Stomach (tissue), 9 donors: ENCODE measurements around the gene CAPN10. TPM values are rescaled to one million over a fixed set of nuclear protein-coding genes. Genes with fewer than 3 reads are reported as not detected.
A peak's percentile ranks its signal among the peaks of the same experiment; 100 is the strongest.

Experiments used
- DNase-seq, 2 donors: peaks; one replicate each; pipeline versions ENCODE4 v3.0.0 to v3.0.0-alpha.2; 2013 to 2019
- H3K27ac ChIP-seq, 5 donors: fragments of 200-600 bp in 4 of 5; sonication (generic) in 4 of 5; one replicate each; pipeline ENCODE4 v1.5.1; 2013 to 2019; ENCODE audit warnings: mild to moderate bottlenecking in 1 of 5, moderate library complexity in 1 of 5
- H3K27me3 ChIP-seq, 3 donors: fragments of 200-600 bp; sonication (generic); one replicate each; pipeline ENCODE4 v1.5.1; 2017 to 2019; ENCODE audit warnings: mixed run types in 1 of 3
- H3K36me3 ChIP-seq, 4 donors: fragments of 200-600 bp; sonication (generic); 1 replicate in 3 of 4; 2 replicates in 1 of 4; pipeline ENCODE4 v1.5.1; 2016 to 2019
- H3K4me1 ChIP-seq, 4 donors: fragments of 200-600 bp; sonication (generic); one replicate each; pipeline ENCODE4 v1.5.1; 2016 to 2019
- H3K4me3 ChIP-seq, 4 donors: fragments of 200-600 bp; sonication (generic) in 3 of 4; one replicate each; pipeline ENCODE4 v1.5.1; 2016 to 2019; ENCODE audit warnings: mild to moderate bottlenecking in 1 of 4
- H3K9me3 ChIP-seq, 4 donors: fragments of 200-600 bp; sonication (generic); one replicate each; pipeline ENCODE4 v1.5.1; 2016 to 2019
- EP300 ChIP-seq: sonication (generic); formaldehyde crosslinking; IDR thresholded peaks from one replicate; pipeline ENCODE4 v1.6.1; 2017; ENCODE audit warnings: antibody characterized with exemption
- POLR2A ChIP-seq, 4 donors: fragments of 450-650 bp; IDR thresholded peaks; one replicate each; pipeline ENCODE4 v1.6.1; 2016; ENCODE audit warnings: antibody characterized with exemption in 4 of 4, control low read depth in 2 of 4, mild to moderate bottlenecking in 1 of 4, moderate library complexity in 1 of 4
- POLR2AphosphoS5 ChIP-seq, 3 donors: sonication (generic); formaldehyde crosslinking; IDR thresholded peaks; one replicate each; pipeline ENCODE4 v1.6.1; 2016; ENCODE audit warnings: antibody characterized with exemption in 3 of 3
- WGBS, 5 donors: extraction: QIAGEN DNeasy Blood & Tissue Kit in 3 of 5; methylation state at CpG; one replicate each; pipeline versions ENCODE4 v1.1.5 to v1.1.7; 2013 to 2018; 5-methylcytosine and 5-hydroxymethylcytosine counted together
- intact Hi-C: fragments of 100-400 bp; cut with DNase I; formaldehyde crosslinking; loops from one replicate; pipeline ENCODE4 v1.15.1; 2023; ENCODE audit warnings: low total_unique reads
- polyA plus RNA-seq, 3 donors: library from polyadenylated mRNA; stranded (reverse); fragments of 200-250 nt; gene quantifications; one replicate each; pipeline ENCODE4 v1.2.3, GENCODE V29; 2013
- total RNA-seq, 5 donors: library from RNA; depleted of rRNA; stranded (reverse); fragments of >200 nt; gene quantifications; one replicate each; pipeline versions ENCODE4 v1.1.0 to v1.2.3, GENCODE V29; 2014 to 2016
- TF ChIP-seq, protein P1 (sequence below), 7 experiments: fragments of 450-650 bp in 4 of 7; fragments of 200-600 bp in 3 of 7; sonication (generic) in 3 of 7; IDR thresholded peaks; one replicate each; pipeline ENCODE4 v1.5.1; 2016 to 2019; ENCODE audit warnings: antibody characterized with exemption in 7 of 7, control low read depth in 2 of 7, mild to moderate bottlenecking in 1 of 7
- donor health status: healthy with polysubstance abuse.
- donor health status: Bipolar disorder and iron deficiency.
- donor health status: healthy.

The CAPN10 gene
- total and polyA plus RNA-seq, 8 donors = 17.7 to 197 (median 36.6) TPM

DNA sequence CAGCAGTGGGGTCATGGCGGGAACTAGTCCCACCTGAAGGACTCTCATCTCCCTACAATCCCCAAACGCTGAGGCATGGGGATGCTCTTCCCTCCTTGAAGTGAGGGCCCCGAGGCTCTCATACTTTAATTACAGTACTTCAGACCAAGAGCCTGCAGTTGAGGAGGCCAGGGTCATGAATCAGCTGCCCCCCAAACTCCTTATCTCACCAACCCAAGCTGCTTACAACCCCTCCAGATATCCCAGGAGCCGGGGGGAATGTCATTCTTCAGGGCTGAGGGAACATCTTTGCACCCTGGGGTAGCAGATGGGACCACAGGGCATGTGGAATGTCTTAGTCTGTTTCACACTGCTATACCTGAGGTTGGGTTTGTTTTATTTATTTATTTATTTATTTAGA lies 2.8 kb upstream of the CAPN10 start:
- DNase-seq = no peak
- Histone ChIP-seq H3K4me3 (no peak overlapping the region), H3K4me1 (peaks cover 51 to 68% (median 61%) of the 10 kb centered on the region in 4 donors), H3K27me3 (no peaks in the 10 kb centered on the region), H3K27ac (no peak overlapping the region), H3K9me3 (no peaks in the 10 kb centered on the region), H3K36me3 (peaks cover 0 to 14% (median 3%) of the 10 kb centered on the region in 4 donors)
- WGBS, 5 donors = 84 to 100% (median 88%) methylated on average over 4 of the region's 4 CpGs
- intact Hi-C loops = no loop called here
- no peak for TF ChIP-seq POLR2A (IDR thresholded peaks at IDR 0.05)
- no peak for TF ChIP-seq EP300
- TF ChIP-seq, protein P1, sequence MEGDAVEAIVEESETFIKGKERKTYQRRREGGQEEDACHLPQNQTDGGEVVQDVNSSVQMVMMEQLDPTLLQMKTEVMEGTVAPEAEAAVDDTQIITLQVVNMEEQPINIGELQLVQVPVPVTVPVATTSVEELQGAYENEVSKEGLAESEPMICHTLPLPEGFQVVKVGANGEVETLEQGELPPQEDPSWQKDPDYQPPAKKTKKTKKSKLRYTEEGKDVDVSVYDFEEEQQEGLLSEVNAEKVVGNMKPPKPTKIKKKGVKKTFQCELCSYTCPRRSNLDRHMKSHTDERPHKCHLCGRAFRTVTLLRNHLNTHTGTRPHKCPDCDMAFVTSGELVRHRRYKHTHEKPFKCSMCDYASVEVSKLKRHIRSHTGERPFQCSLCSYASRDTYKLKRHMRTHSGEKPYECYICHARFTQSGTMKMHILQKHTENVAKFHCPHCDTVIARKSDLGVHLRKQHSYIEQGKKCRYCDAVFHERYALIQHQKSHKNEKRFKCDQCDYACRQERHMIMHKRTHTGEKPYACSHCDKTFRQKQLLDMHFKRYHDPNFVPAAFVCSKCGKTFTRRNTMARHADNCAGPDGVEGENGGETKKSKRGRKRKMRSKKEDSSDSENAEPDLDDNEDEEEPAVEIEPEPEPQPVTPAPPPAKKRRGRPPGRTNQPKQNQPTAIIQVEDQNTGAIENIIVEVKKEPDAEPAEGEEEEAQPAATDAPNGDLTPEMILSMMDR (IDR thresholded peaks at IDR 0.05) = no peak
- no peak for TF ChIP-seq POLR2AphosphoS5 (IDR thresholded peaks at IDR 0.05)

DNA sequence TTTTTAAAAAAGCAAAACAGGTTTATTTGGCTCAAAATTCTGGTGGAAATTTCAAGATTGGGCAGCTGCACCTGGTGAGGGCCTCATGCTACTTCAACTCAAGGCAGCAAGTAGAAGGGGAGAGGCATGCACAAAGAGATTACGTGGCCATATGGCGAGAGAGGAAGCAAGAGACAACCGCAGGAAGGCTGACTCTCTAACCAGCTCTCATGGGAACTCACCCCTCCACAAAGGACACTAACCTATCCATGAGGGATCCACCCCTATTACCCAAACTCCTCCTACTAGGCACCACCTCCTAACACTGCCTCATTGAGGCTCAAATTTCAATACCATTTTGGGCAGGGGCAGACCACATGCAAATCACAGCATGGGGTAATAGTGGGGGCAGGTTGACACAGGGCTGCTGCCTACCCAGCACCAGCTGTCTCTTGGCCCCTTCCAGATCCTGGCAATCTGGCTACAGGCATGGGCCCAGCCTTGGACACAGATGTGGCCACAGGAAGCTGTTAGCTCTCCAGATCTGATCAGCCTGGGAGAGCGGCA lies 2.0 kb upstream of the CAPN10 start:
- DNase-seq = no peak
- intact Hi-C loops = no loop called here
- no peaks in the 10 kb centered on the region for H3K9me3 ChIP-seq

DNA sequence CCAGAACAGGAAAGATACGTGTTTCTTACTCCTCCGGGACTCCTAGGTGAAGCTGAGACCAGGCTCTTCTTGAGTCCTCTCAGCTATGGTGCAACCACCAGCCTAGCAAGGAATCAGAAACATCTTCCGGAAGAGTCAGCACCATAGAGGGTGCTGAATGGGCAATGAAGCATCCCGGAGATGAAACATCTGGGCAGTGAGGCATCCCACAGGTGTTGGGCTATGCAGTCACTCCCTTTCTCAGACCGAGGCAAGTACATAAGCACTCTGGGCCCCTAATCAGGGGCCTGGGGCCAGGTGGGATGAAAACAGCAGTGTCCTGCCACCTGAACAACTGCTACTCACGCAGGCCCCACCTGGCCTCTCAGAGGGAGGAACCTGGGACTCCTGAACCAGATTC lies 1.4 kb upstream of the CAPN10 start:
- peaks cover 45 to 67% (median 57%) of the 10 kb centered on the region in 4 donors for H3K4me1 ChIP-seq
- H3K4me3 ChIP-seq = peak overlapping the region; percentile 75 to 91 (median 80)
- H3K9me3 ChIP-seq = no peaks in the 10 kb centered on the region
- intact Hi-C loops = no loop called here
- DNase-seq = no peak
- peaks cover 3 to 22% (median 10%) of the 10 kb centered on the region in 4 donors for H3K36me3 ChIP-seq
- no peaks in the 10 kb centered on the region for H3K27me3 ChIP-seq
- TF ChIP-seq, protein P1 (IDR thresholded peaks at IDR 0.05) = no peak
- TF ChIP-seq POLR2AphosphoS5 (IDR thresholded peaks at IDR 0.05) (no peak), POLR2A (IDR thresholded peaks at IDR 0.05) (no peak), EP300 (no peak)
- 70 to 82% (median 75%) methylated on average over 6 of the region's 6 CpGs for WGBS, 5 donors
- H3K27ac ChIP-seq = peak overlapping the region in 4 of 5 donors; percentile 89 to 98 (median 95)

More for the DNA sequence above, 2.0 kb upstream of the CAPN10 start:
- Histone ChIP-seq H3K27me3 (no peaks in the 10 kb centered on the region), H3K4me1 (peaks cover 49 to 67% (median 60%) of the 10 kb centered on the region in 4 donors), H3K4me3 (peak overlapping the region in 2 of 4 donors; percentile 79 to 91), H3K36me3 (peaks cover 0 to 16% (median 5%) of the 10 kb centered on the region in 4 donors), H3K27ac (peak overlapping the region in 2 of 5 donors; percentile 97 to 98)
- WGBS, 5 donors = 73 to 88% (median 80%) methylated on average over 3 to 4 of the region's 4 CpGs
- TF ChIP-seq EP300 (no peak), POLR2AphosphoS5 (IDR thresholded peaks at IDR 0.05) (no peak), POLR2A (IDR thresholded peaks at IDR 0.05) (no peak)
- TF ChIP-seq, protein P1 (IDR thresholded peaks at IDR 0.05) = no peak

DNA sequence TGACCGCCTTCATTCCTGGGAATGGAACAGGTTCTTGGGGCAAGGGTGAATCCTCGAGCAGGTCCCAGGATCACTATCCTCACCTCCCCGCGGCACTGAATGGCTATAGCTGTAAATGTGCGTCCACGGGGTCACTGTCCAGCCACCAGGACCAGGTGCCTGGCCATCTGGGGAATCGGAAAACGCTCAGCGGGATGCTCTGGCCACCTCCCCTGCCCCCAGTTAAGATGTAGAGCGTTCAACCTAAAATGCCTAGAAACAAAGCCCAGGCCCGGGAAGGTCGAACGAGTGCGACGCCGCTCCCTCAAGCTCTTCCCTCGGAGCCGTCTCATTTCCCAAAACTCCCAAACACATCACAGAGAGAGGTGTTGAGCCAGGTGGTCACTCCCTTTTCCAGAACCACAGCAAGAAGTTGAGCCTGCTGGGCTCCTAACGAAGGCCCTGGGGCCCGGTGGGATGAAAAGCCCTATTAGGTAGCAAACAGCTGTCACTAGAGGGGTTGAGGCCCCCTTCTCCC lies 795 bp upstream of the CAPN10 start:
- peaks cover 39 to 63% (median 53%) of the 10 kb centered on the region in 4 donors for H3K4me1 ChIP-seq
- H3K4me3 ChIP-seq = peak overlapping the region; percentile 75 to 91 (median 80)
- no peaks in the 10 kb centered on the region for H3K27me3 ChIP-seq
- H3K9me3 ChIP-seq = no peaks in the 10 kb centered on the region
- WGBS, 5 donors = 1 to 6% (median 3%) methylated on average over 12 to 20 of the region's 20 CpGs
- H3K36me3 ChIP-seq = peaks cover 5 to 26% (median 17%) of the 10 kb centered on the region in 4 donors
- intact Hi-C loops = no loop called here
- H3K27ac ChIP-seq = peak overlapping the region; percentile 89 to 98 (median 93)
- no peak for DNase-seq
- TF ChIP-seq EP300 (no peak), POLR2AphosphoS5 (IDR thresholded peaks at IDR 0.05) (no peak), POLR2A (IDR thresholded peaks at IDR 0.05) (no peak)
- TF ChIP-seq, protein P1 (IDR thresholded peaks at IDR 0.05) = no peak
